GM21717 (cell line): ENCODE results near the gene PHC2.

Experiments used
- ATAC-seq: cut with Tn5 transposase; IDR thresholded peaks from one replicate; pipeline ENCODE4 v1.9.1; 2021; ENCODE audit warnings: mild to moderate bottlenecking, moderate library complexity; ENCODE audit not compliant: unreplicated experiment

The PHC2 gene

GRCh38 chr1:33373606-33374005 lies 57.3 kb downstream of the PHC2 start:
- no peak for ATAC-seq

GRCh38 chr1:33372677-33373076 lies 58.2 kb downstream of the PHC2 start:
- ATAC-seq = no peak

- no peak for ATAC-seq
Observed at GRCh38 chr1:33372162-33372561, 58.7 kb downstream of the PHC2 start.

GRCh38 chr1:33371334-33371733 lies 59.6 kb downstream of the PHC2 start:
- no peak for ATAC-seq

- no peak for ATAC-seq
Observed at GRCh38 chr1:33370827-33371226, 60.1 kb downstream of the PHC2 start.

- ATAC-seq = no peak
Observed at GRCh38 chr1:33370301-33370700, 60.6 kb downstream of the PHC2 start.

GRCh38 chr1:33369764-33370163 lies 61.1 kb downstream of the PHC2 start:
- ATAC-seq = no peak

GRCh38 chr1:33369081-33369480 lies 61.8 kb downstream of the PHC2 start:
- no peak for ATAC-seq

GRCh38 chr1:33368431-33368830 lies 62.5 kb downstream of the PHC2 start:
- ATAC-seq = no peak

- ATAC-seq = no peak
Observed at GRCh38 chr1:33367485-33368405, 63.1 kb downstream of the PHC2 start.

- no peak for ATAC-seq
Observed at GRCh38 chr1:33366762-33367484, 64.0 kb downstream of the PHC2 start.

GRCh38 chr1:33365560-33365997 lies 65.3 kb downstream of the PHC2 start:
- no peak for ATAC-seq

- no peak for ATAC-seq
Observed at GRCh38 chr1:33364565-33364918, 66.4 kb downstream of the PHC2 start.

- ATAC-seq = no peak
Observed at GRCh38 chr1:33363470-33363861, 67.4 kb downstream of the PHC2 start.

GRCh38 chr1:33363021-33363420 lies 67.9 kb downstream of the PHC2 start:
- ATAC-seq = no peak

- ATAC-seq = no peak
Observed at GRCh38 chr1:33361532-33362235, 69.2 kb downstream of the PHC2 start.

- no peak for ATAC-seq
Observed at GRCh38 chr1:33360367-33360766, 70.5 kb downstream of the PHC2 start.

- ATAC-seq = no peak
Observed at GRCh38 chr1:33359931-33360330, 71.0 kb downstream of the PHC2 start.

GRCh38 chr1:33358795-33359503 lies 71.9 kb downstream of the PHC2 start:
- no peak for ATAC-seq

- ATAC-seq = no peak
Observed at GRCh38 chr1:33358114-33358794, 72.6 kb downstream of the PHC2 start.
